Sigmoid colon (tissue), 7 donors: ENCODE results near the gene DSC3. TPM values are rescaled to one million over a fixed set of nuclear protein-coding genes. Genes with fewer than 3 reads are reported as not detected.

Experiments used
- DNase-seq: peaks from one replicate; pipeline ENCODE4 v3.0.0-alpha.2; 2019
- H3K27ac ChIP-seq, 4 donors: fragments of 200-600 bp; sonication (generic); one replicate each; pipeline ENCODE4 v1.5.1; 2016 to 2019; ENCODE audit warnings: mild to moderate bottlenecking in 1 of 4
- H3K27me3 ChIP-seq, 3 donors: fragments of 200-600 bp; sonication (generic); one replicate each; pipeline ENCODE4 v1.5.1; 2019; ENCODE audit warnings: mild to moderate bottlenecking in 1 of 3
- H3K36me3 ChIP-seq, 4 donors: fragments of 200-600 bp; sonication (generic); one replicate each; pipeline ENCODE4 v1.5.1; 2016 to 2019
- H3K4me1 ChIP-seq, 4 donors: fragments of 200-600 bp; sonication (generic); one replicate each; pipeline ENCODE4 v1.5.1; 2017 to 2019
- H3K4me3 ChIP-seq, 4 donors: fragments of 200-600 bp; sonication (generic); one replicate each; pipeline ENCODE4 v1.5.1; 2017 to 2019; ENCODE audit warnings: mild to moderate bottlenecking in 2 of 4, moderate library complexity in 1 of 4
- H3K9me3 ChIP-seq, 4 donors: fragments of 200-600 bp in 3 of 4; sonication (generic) in 3 of 4; one replicate each; pipeline versions ENCODE4 v1.5.1 to v1.6.1; 2013 to 2019
- EP300 ChIP-seq, 4 donors: sonication (generic); formaldehyde crosslinking; IDR thresholded peaks; one replicate each; pipeline ENCODE4 v1.6.1; 2017; ENCODE audit warnings: antibody characterized with exemption in 4 of 4
- POLR2A ChIP-seq, 2 donors: fragments of 450-650 bp; IDR thresholded peaks; one replicate each; pipeline ENCODE4 v1.6.1; 2016; ENCODE audit warnings: antibody characterized with exemption in 2 of 2, mild to moderate bottlenecking in 2 of 2, moderate library complexity in 2 of 2
- POLR2AphosphoS5 ChIP-seq, 4 donors: sonication (generic); formaldehyde crosslinking; IDR thresholded peaks; one replicate each; pipeline ENCODE4 v1.6.1; 2017; ENCODE audit warnings: antibody characterized with exemption in 4 of 4
- WGBS, 2 donors: extraction: QIAGEN DNeasy Blood & Tissue Kit; methylation state at CpG; one replicate each; pipeline ENCODE4 v1.1.7; 2013; 5-methylcytosine and 5-hydroxymethylcytosine counted together
- intact Hi-C: fragments of 100-400 bp; cut with DNase I; formaldehyde crosslinking; loops from one replicate; pipeline ENCODE4 v1.15.1; 2023
- polyA plus RNA-seq, 3 donors: library from polyadenylated mRNA; stranded (reverse); fragments of 200-250 nt; gene quantifications; one replicate each; pipeline ENCODE4 v1.2.3, GENCODE V29; 2013
- total RNA-seq, 4 donors: library from RNA; depleted of rRNA; stranded (reverse); fragments of >200 nt; gene quantifications; one replicate each; pipeline ENCODE4 v1.1.0, GENCODE V29; 2016
- TF ChIP-seq, protein P1 (sequence below), 4 experiments: fragments of 450-650 bp in 3 of 4; fragments of 200-600 bp in 1 of 4; IDR thresholded peaks; one replicate each; pipeline ENCODE4 v1.5.1; 2016 to 2019; ENCODE audit warnings: antibody characterized with exemption in 4 of 4, mild to moderate bottlenecking in 3 of 4, moderate library complexity in 2 of 4
- donor health status: healthy with polysubstance abuse.
- donor health status: Bipolar disorder and iron deficiency.
- donor health status: healthy.

DSC3 gene
- total and polyA plus RNA-seq, 7 donors = under 0.01 to 0.49 (median 0.04) TPM; not detected in 3

GRCh38 chr18:30989141-30989540, 53.4 kb downstream of the DSC3 start:
- Histone ChIP-seq H3K9me3 (no peaks in the 10 kb centered on the region), H3K27me3 (no peaks in the 10 kb centered on the region), H3K27ac (no peak overlapping the region), H3K4me1 (no peaks in the 10 kb centered on the region), H3K36me3 (no peaks in the 10 kb centered on the region), H3K4me3 (no peak overlapping the region)
- intact Hi-C loops = no loop called here
- WGBS, 2 donors = 79 to 94% methylated on average over 1 of the region's 1 CpG
- DNase-seq = no peak
- no peak for TF ChIP-seq POLR2AphosphoS5 (IDR thresholded peaks at IDR 0.05)
- TF ChIP-seq, protein P1, sequence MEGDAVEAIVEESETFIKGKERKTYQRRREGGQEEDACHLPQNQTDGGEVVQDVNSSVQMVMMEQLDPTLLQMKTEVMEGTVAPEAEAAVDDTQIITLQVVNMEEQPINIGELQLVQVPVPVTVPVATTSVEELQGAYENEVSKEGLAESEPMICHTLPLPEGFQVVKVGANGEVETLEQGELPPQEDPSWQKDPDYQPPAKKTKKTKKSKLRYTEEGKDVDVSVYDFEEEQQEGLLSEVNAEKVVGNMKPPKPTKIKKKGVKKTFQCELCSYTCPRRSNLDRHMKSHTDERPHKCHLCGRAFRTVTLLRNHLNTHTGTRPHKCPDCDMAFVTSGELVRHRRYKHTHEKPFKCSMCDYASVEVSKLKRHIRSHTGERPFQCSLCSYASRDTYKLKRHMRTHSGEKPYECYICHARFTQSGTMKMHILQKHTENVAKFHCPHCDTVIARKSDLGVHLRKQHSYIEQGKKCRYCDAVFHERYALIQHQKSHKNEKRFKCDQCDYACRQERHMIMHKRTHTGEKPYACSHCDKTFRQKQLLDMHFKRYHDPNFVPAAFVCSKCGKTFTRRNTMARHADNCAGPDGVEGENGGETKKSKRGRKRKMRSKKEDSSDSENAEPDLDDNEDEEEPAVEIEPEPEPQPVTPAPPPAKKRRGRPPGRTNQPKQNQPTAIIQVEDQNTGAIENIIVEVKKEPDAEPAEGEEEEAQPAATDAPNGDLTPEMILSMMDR (IDR thresholded peaks at IDR 0.05) = no peak
- TF ChIP-seq EP300 (IDR thresholded peaks at IDR 0.05) = no peak
- no peak for TF ChIP-seq POLR2A (IDR thresholded peaks at IDR 0.05)

GRCh38 chr18:30988440-30988839, 54.1 kb downstream of the DSC3 start:
- Histone ChIP-seq H3K4me3 (no peak overlapping the region), H3K36me3 (no peaks in the 10 kb centered on the region), H3K27ac (no peak overlapping the region), H3K27me3 (no peaks in the 10 kb centered on the region), H3K4me1 (no peaks in the 10 kb centered on the region), H3K9me3 (no peaks in the 10 kb centered on the region)
- TF ChIP-seq POLR2AphosphoS5 (IDR thresholded peaks at IDR 0.05) = no peak
- no peak for TF ChIP-seq EP300 (IDR thresholded peaks at IDR 0.05)
- no peak for TF ChIP-seq POLR2A (IDR thresholded peaks at IDR 0.05)
- TF ChIP-seq, protein P1 (IDR thresholded peaks at IDR 0.05) = no peak
- DNase-seq = no peak
- WGBS, 2 donors = 90 to 93% methylated on average over 4 of the region's 4 CpGs
- intact Hi-C loops = no loop called here

DNA sequence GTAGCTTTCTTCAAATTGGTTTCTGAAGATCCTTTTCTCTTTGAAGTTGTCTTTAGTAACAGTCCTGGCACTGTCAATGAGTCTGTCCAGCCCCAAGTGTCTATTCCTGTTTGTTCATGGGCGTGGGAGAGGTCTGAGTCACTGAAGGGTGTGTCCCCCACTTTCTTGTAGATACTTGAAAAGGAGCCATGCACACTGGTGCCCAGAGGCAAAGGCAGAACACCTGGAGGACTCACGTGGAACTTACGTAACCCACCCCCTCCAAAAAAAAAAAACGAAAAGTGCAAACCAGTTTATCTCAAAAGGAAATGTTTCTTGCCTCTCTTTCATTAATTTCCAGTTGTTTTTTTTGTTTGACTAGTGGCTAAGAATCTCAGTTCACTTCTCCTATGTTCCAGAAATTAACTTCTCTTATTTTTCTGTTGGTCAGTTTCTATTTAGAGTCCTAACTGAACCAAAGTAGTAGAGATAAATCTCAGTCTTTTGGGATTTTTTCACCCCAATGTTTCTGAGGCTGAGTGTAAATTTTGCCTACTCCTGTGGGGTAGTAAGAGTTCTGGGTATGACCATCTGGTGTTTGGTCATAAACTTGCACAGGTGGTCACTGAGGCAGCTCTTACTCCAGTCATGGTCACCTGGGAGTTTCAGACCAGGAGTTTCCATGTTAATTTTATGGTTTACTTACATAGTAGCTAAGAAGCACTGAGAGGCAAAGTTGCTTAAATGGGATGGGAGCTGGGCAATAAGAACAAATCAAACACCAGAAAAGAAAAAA, 54.9 kb downstream of the DSC3 start:
- intact Hi-C loops = no loop called here
- DNase-seq = no peak
- H3K4me3 ChIP-seq = no peak overlapping the region
- H3K4me1 ChIP-seq = no peaks in the 10 kb centered on the region
- H3K27me3 ChIP-seq = no peaks in the 10 kb centered on the region
- no peaks in the 10 kb centered on the region for H3K36me3 ChIP-seq
- H3K27ac ChIP-seq = no peak overlapping the region
- TF ChIP-seq EP300 (IDR thresholded peaks at IDR 0.05) (no peak), POLR2A (IDR thresholded peaks at IDR 0.05) (no peak), POLR2AphosphoS5 (IDR thresholded peaks at IDR 0.05) (no peak)
- TF ChIP-seq, protein P1 (IDR thresholded peaks at IDR 0.05) = no peak
- H3K9me3 ChIP-seq = no peaks in the 10 kb centered on the region
- 11 to 45% methylated on average over 4 of the region's 4 CpGs for WGBS, 2 donors

GRCh38 chr18:30985753-30986152, 56.8 kb downstream of the DSC3 start:
- no peak overlapping the region for H3K4me3 ChIP-seq
- no peak for DNase-seq
- TF ChIP-seq POLR2AphosphoS5 (IDR thresholded peaks at IDR 0.05) (no peak), EP300 (IDR thresholded peaks at IDR 0.05) (no peak), POLR2A (IDR thresholded peaks at IDR 0.05) (no peak)
- TF ChIP-seq, protein P1 (IDR thresholded peaks at IDR 0.05) = no peak
- no peaks in the 10 kb centered on the region for H3K36me3 ChIP-seq
- H3K27me3 ChIP-seq = no peaks in the 10 kb centered on the region
- no peaks in the 10 kb centered on the region for H3K4me1 ChIP-seq
- intact Hi-C loops = no loop called here
- H3K27ac ChIP-seq = no peak overlapping the region
- WGBS, 2 donors = 92 to 94% methylated on average over 12 of the region's 12 CpGs
- H3K9me3 ChIP-seq = no peaks in the 10 kb centered on the region
